SK-N-SH treated with all-trans-retinoic acid at 6 μM for 48 hours (cell line): Measurements from ENCODE around the gene UBE2Z.

Source experiments
- ARNTL ChIP-seq: fragments of 450-650 bp; formaldehyde crosslinking; IDR thresholded peaks from 2 replicates; pipeline ENCODE4 v1.5.0; 2020; ENCODE audit warnings: low read depth, mild to moderate bottlenecking, moderate library complexity, borderline replicate concordance
- CSDC2 ChIP-seq: fragments of 250-450 bp; sonication (Bioruptor Pico); IDR thresholded peaks from 2 replicates; pipeline ENCODE4 v1.5.0; 2020; ENCODE audit warnings: mild to moderate bottlenecking, moderate library complexity
- CSRNP3 ChIP-seq: fragments of 250-450 bp; sonication (Bioruptor Pico); IDR thresholded peaks from 2 replicates; pipeline ENCODE4 v1.5.1; 2021; ENCODE audit warnings: mild to moderate bottlenecking, moderate library complexity
- GLIS3 ChIP-seq: fragments of 250-450 bp; sonication (Bioruptor Pico); IDR thresholded peaks from 2 replicates; pipeline ENCODE4 v1.5.0; 2020; ENCODE audit warnings: mild to moderate bottlenecking, moderate library complexity
- POU6F1 ChIP-seq: fragments of 250-450 bp; sonication (Bioruptor Pico); IDR thresholded peaks from 2 replicates; pipeline ENCODE4 v1.8.0; 2021; ENCODE audit warnings: low read depth, mild to moderate bottlenecking, moderate library complexity, borderline replicate concordance
- TCF4 ChIP-seq: fragments of 250-450 bp; sonication (Bioruptor Pico); IDR thresholded peaks from 2 replicates; pipeline ENCODE4 v1.8.0; 2021; ENCODE audit warnings: mild to moderate bottlenecking, moderate library complexity, borderline replicate concordance
- ZC3H10 ChIP-seq: fragments of 250-450 bp; sonication (Bioruptor Pico); IDR thresholded peaks from 2 replicates; pipeline ENCODE4 v1.5.1; 2021; ENCODE audit warnings: mild to moderate bottlenecking, moderate library complexity
- ZFP3 ChIP-seq: fragments of 250-450 bp; sonication (Bioruptor Pico); IDR thresholded peaks from 2 replicates; pipeline ENCODE4 v1.5.0; 2020; ENCODE audit warnings: mild to moderate bottlenecking, moderate library complexity
- ZFP30 ChIP-seq: fragments of 450-650 bp; formaldehyde crosslinking; IDR thresholded peaks from 2 replicates; pipeline ENCODE4 v1.5.0; 2022; ENCODE audit warnings: mild to moderate bottlenecking, moderate library complexity
- ZNF565 ChIP-seq: fragments of 450-650 bp; formaldehyde crosslinking; conservative IDR thresholded peaks from 2 replicates; pipeline ENCODE4 v1.5.0; 2020; ENCODE audit warnings: low read depth, mild to moderate bottlenecking, moderate library complexity
- ZNF70 ChIP-seq: fragments of 450-650 bp; formaldehyde crosslinking; IDR thresholded peaks from 2 replicates; pipeline ENCODE4 v1.5.0; 2020; ENCODE audit warnings: mild to moderate bottlenecking, moderate library complexity
- ZNF8 ChIP-seq: fragments of 450-650 bp; formaldehyde crosslinking; IDR thresholded peaks from 2 replicates; pipeline ENCODE4 v1.5.0; 2020; ENCODE audit warnings: mild to moderate bottlenecking, moderate library complexity
- TF ChIP-seq, protein P1 (sequence below): fragments of 250-450 bp; sonication (Bioruptor Pico); IDR thresholded peaks from 2 replicates; pipeline ENCODE4 v1.5.1; 2020; ENCODE audit warnings: low read depth, mild to moderate bottlenecking, moderate library complexity
- TF ChIP-seq, protein P2 (sequence below): fragments of 250-450 bp; sonication (Bioruptor Pico); IDR thresholded peaks from 2 replicates; pipeline ENCODE4 v1.8.0; 2020; ENCODE audit warnings: mild to moderate bottlenecking, moderate library complexity, borderline replicate concordance

DNA sequence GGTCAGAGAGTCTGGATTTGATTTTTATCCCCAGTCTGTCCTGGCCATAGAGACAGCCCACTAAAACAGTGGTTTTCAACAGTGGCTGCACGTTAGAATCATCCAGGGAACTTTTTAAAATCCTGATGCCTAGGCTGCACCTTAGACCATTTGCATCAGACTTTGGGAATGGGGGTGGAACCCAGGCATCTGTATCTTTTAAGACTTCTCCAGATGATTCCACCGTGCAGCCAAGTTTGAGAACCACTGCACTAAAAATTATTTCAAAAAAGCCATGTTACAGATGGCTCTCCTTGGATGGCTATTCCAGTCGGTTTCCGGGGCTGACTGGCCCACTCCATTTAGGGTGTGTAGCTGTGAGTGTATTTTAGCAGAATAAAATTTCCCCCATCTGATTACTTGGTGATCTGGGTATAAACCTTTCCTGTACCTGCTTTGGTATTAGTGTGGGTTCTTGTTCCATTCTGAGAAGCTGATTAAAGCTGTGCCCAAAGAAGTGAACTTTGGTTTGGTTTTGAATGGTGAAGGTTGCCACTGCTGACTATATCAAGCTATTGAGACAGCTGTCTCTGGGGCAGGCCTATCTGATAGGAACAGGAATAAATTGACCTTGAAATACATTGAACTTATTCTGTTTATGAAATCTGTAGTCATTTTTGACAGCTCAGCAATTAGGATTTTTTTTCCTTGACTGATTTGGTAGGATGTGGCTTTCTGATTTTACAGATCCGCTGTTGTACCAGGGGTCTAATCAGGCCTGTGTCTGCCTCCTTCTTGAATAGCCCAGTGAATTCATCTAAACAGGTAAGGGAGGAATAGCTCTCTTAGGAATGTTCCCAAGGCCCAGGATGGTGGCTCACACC is 14.3 kb upstream of the UBE2Z start:
- TF ChIP-seq ARNTL (CRISPR knock-in tag) = no peak
- TF ChIP-seq GLIS3 (CRISPR knock-in tag) = no peak
- no peak for TF ChIP-seq ZNF565 (CRISPR knock-in tag)
- no peak for TF ChIP-seq ZC3H10 (CRISPR knock-in tag)
- no peak for TF ChIP-seq ZFP3
- TF ChIP-seq, protein P1, sequence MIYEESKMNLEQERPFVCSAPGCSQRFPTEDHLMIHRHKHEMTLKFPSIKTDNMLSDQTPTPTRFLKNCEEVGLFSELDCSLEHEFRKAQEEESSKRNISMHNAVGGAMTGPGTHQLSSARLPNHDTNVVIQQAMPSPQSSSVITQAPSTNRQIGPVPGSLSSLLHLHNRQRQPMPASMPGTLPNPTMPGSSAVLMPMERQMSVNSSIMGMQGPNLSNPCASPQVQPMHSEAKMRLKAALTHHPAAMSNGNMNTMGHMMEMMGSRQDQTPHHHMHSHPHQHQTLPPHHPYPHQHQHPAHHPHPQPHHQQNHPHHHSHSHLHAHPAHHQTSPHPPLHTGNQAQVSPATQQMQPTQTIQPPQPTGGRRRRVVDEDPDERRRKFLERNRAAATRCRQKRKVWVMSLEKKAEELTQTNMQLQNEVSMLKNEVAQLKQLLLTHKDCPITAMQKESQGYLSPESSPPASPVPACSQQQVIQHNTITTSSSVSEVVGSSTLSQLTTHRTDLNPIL (CRISPR knock-in tag) = no peak
- no peak for TF ChIP-seq ZFP30 (CRISPR knock-in tag)
- TF ChIP-seq, protein P2, sequence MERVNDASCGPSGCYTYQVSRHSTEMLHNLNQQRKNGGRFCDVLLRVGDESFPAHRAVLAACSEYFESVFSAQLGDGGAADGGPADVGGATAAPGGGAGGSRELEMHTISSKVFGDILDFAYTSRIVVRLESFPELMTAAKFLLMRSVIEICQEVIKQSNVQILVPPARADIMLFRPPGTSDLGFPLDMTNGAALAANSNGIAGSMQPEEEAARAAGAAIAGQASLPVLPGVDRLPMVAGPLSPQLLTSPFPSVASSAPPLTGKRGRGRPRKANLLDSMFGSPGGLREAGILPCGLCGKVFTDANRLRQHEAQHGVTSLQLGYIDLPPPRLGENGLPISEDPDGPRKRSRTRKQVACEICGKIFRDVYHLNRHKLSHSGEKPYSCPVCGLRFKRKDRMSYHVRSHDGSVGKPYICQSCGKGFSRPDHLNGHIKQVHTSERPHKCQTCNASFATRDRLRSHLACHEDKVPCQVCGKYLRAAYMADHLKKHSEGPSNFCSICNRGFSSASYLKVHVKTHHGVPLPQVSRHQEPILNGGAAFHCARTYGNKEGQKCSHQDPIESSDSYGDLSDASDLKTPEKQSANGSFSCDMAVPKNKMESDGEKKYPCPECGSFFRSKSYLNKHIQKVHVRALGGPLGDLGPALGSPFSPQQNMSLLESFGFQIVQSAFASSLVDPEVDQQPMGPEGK = no peak
- TF ChIP-seq ZNF70 = no peak
- TF ChIP-seq TCF4 = no peak
- no peak for TF ChIP-seq POU6F1
- no peak for TF ChIP-seq CSRNP3 (CRISPR knock-in tag)
- no peak for TF ChIP-seq CSDC2
- no peak for TF ChIP-seq ZNF8 (CRISPR knock-in tag)
